Activated B cell treated with CpG ODN at 0.5 μM for 24 hours (primary cell): Measurements from ENCODE around the gene ASCL2. TPM values are rescaled to one million over a fixed set of nuclear protein-coding genes. Genes with fewer than 3 reads are reported as not detected.

Source experiments
- ATAC-seq: fragments of 200-7000 bp; cut with Tn5 transposase; one replicate; pipeline ENCODE4 v1.10.0; 2021; ENCODE audit warnings: low read depth, mild to moderate bottlenecking, moderate library complexity
- CTCF ChIA-PET: fragments of 350-600 bp; sonication (Branson Sonifier 250); formaldehyde crosslinking; loops from one replicate; lab custom pipeline; 2021; ENCODE audit warnings: antibody characterized with exemption; lab: Charles Lee
- POLR2A ChIA-PET: fragments of 350-600 bp; sonication (Branson Sonifier 250); formaldehyde crosslinking; loops from one replicate; lab custom pipeline; 2021; ENCODE audit warnings: antibody characterized with exemption; lab: Charles Lee
- DNase-seq: peaks from one replicate; pipeline ENCODE4 v3.0.0; 2022
- H3K27ac Mint-ChIP-seq: one replicate; pipeline ENCODE4 v1.8.0; 2020; ENCODE audit warnings: mixed read lengths
- H3K27me3 Mint-ChIP-seq: one replicate; pipeline ENCODE4 v1.8.0; 2021; ENCODE audit warnings: mixed read lengths
- H3K36me3 Mint-ChIP-seq: one replicate; pipeline ENCODE4 v1.8.0; 2021; ENCODE audit warnings: low read depth, mixed read lengths
- H3K4me1 Mint-ChIP-seq: one replicate; pipeline ENCODE4 v1.8.0; 2021; ENCODE audit warnings: mixed read lengths
- H3K4me3 Mint-ChIP-seq: one replicate; pipeline ENCODE4 v1.8.0; 2020; ENCODE audit warnings: mild to moderate bottlenecking, mixed read lengths
- H3K9me3 Mint-ChIP-seq: one replicate; pipeline ENCODE4 v1.8.0; 2020; ENCODE audit warnings: mixed read lengths
- intact Hi-C: fragments of 100-400 bp; cut with micrococcal nuclease; formaldehyde crosslinking; loops from one replicate; pipeline ENCODE4 v1.15.1; 2024
- total RNA-seq: library from RNA; stranded (reverse); gene quantifications from 2 replicates; pipeline ENCODE4 v1.2.3, GENCODE V29; 2022
- TF ChIP-seq, protein P1 (sequence below): fragments of 200-600 bp; IDR thresholded peaks from one replicate; pipeline ENCODE4 v1.8.0; 2022; ENCODE audit warnings: antibody characterized with exemption, mild to moderate bottlenecking

ASCL2 gene
- total RNA-seq, 1 donor from 2014 or later = 1.3 TPM

DNA sequence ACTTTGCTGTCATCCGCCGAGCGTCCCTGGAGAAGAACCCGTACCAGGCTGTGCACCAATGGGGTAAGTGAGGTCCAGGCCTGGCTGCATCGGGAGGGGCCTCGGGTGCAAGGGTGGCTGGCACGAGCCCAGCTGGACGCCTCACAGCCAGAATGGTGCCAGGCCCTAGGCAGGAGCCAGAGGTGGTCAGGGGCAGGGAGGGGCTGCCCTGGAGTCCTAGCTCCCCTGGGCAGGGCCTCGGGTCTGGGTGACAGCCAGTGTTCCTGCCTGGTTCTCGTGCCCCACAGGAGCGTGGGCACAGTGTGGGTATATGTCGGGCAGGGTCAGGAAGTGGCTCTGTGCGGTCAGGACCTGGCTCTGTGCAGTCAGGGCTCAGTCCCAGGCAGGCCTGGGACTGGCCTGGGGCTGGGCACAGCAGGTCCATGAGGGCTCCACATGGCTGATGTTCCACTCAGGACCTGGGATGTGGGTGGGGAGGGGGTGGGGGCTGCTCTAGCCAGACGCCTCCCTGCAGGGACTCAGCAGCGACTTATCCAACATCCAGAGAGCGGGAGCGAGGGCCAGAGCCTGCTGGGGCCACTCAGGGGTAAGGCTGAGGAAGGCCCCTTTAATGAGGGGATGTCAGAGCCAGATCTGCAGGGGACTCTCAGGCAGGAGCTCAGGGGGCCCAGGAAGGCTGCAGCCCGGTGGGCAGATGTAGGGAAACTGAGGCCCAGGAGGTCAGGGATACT is 32.7 kb upstream of the ASCL2 start:
- ChIA-PET CTCF (interaction anchor here (2.2 to 11.2 kb wide), 2 partner anchors 110 to 117 kb away, joined by 9 to 321 read pairs; no protein-coding TSS in a partner anchor), POLR2A (interaction anchor here (1.5 to 2.9 kb wide), 7 partner anchors 33 to 117 kb away, joined by 3 to 21 read pairs (median 7); partner anchors contain the start of genes ASCL2, CD81 and TSSC4)
- TF ChIP-seq, protein P1, sequence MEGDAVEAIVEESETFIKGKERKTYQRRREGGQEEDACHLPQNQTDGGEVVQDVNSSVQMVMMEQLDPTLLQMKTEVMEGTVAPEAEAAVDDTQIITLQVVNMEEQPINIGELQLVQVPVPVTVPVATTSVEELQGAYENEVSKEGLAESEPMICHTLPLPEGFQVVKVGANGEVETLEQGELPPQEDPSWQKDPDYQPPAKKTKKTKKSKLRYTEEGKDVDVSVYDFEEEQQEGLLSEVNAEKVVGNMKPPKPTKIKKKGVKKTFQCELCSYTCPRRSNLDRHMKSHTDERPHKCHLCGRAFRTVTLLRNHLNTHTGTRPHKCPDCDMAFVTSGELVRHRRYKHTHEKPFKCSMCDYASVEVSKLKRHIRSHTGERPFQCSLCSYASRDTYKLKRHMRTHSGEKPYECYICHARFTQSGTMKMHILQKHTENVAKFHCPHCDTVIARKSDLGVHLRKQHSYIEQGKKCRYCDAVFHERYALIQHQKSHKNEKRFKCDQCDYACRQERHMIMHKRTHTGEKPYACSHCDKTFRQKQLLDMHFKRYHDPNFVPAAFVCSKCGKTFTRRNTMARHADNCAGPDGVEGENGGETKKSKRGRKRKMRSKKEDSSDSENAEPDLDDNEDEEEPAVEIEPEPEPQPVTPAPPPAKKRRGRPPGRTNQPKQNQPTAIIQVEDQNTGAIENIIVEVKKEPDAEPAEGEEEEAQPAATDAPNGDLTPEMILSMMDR = no peak
- intact Hi-C loops = loop anchor here (5.0 kb wide), 1 partner anchor 599 kb away; a partner anchor contains a TSS
- no peaks in the 10 kb centered on the region for H3K9me3 Mint-ChIP-seq
- peak overlapping the region; percentile 89 for H3K27ac Mint-ChIP-seq
- DNase-seq (no peak), ATAC-seq (no peak)
- no peaks in the 10 kb centered on the region for H3K27me3 Mint-ChIP-seq
- peaks cover 78% of the 10 kb centered on the region for H3K4me1 Mint-ChIP-seq
- peak overlapping the region; percentile 70 for H3K4me3 Mint-ChIP-seq
- peaks cover under 1% of the 10 kb centered on the region for H3K36me3 Mint-ChIP-seq

DNA sequence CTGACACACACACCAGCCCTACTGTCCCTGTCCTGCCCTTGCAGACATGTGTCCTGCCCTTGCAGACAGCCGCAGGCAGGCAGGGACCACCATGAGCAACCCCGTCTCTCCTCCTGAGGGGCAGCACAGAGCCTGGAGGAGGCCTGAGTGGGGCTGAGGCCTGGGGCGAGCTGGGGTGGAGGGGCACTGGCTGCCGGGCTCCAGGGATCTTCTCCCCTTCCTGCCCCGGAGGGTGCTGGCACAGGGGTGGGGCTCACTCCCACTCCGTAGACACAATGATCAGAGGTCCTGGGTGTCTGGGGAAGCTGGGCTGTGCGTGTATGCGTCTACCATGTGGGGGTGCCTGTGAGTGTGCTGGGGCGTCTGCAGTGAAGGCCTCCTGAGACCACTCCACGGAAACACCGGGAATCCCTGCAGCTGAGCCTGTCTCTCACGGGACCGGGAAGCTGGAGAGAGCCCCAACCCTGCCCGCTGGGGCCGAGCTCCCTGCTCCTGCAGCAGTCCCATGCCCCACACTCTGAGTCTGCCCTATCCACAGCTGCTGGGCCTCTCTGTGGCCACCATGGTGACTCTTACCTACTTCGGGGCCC is 32.0 kb upstream of the ASCL2 start:
- POLR2A ChIA-PET = interaction anchor here (0.7 to 2.9 kb wide), 8 partner anchors 33 to 118 kb away, joined by 3 to 21 read pairs (median 7); partner anchors contain the start of genes ASCL2, CD81 and TSSC4
- H3K36me3 Mint-ChIP-seq = peaks cover 7% of the 10 kb centered on the region
- DNase-seq (peak; percentile 34), ATAC-seq (peak; percentile 4)
- H3K4me1 Mint-ChIP-seq = peaks cover 83% of the 10 kb centered on the region
- CTCF ChIA-PET = interaction anchor here (0.9 to 11.2 kb wide), 3 partner anchors 98 to 151 kb away, joined by 3 to 321 read pairs (median 5); partner anchors contain the start of gene TSSC4
- H3K27me3 Mint-ChIP-seq = no peaks in the 10 kb centered on the region
- intact Hi-C loops = loop anchor here (5.0 kb wide), 1 partner anchor 600 kb away; a partner anchor contains a TSS
- H3K4me3 Mint-ChIP-seq = peak overlapping the region; percentile 85
- peak overlapping the region; percentile 89 for H3K27ac Mint-ChIP-seq
- TF ChIP-seq, protein P1 = no peak
- H3K9me3 Mint-ChIP-seq = no peaks in the 10 kb centered on the region

DNA sequence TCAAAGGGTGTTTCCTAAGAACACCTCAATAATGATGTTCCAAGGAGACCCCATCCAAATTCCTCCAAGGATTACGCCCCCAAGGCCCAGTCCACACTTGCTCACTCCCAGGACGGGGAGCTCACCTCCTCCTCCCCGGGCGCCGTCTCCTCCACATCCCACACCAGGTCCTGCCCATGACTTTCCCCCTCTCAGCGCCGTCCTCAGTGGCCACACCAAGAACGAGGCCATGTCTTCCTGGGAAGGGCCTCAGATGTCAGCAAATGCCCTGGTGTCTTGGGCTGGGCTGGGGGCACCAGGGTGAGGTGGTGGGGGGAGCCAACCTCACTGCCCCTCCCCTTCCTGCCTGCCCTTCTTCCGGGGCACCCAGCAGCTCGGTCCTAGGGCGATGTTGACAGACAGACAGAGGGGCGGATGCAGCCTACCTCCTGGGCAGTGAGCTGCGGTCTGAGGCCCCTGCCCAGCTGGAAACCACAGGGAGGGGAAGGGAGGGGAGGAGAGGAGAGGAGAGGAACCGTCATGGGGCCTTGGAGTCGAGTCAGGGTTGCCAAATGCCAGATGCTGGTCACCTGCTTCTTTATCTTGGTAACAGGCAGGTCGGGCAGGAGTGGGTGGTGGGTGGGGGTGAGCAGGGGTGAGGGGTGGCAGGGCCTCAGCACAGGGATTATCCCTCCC is 31.4 kb upstream of the ASCL2 start, which contains the start of the genes C11orf21 and TSPAN32:
Gene C11orf21 (minus strand): TSS at position 288 of the 675 bp plus-strand sequence. CDS start 110 bp downstream, at position 178.
Gene TSPAN32 (plus strand): TSS at position 383 of the 675 bp plus-strand sequence. CDS start 137 bp downstream, at position 520.
- no peaks in the 10 kb centered on the region for H3K9me3 Mint-ChIP-seq
- ChIA-PET CTCF (interaction anchor here (0.9 to 11.2 kb wide), 3 partner anchors 98 to 150 kb away, joined by 3 to 321 read pairs (median 5); partner anchors contain the start of gene TSSC4), POLR2A (interaction anchor here (0.6 to 2.9 kb wide), 12 partner anchors 32 to 1726 kb away, joined by 3 to 21 read pairs (median 7); partner anchors contain the start of genes ASCL2, CD81 and TSSC4)
- H3K4me1 Mint-ChIP-seq = peaks cover 86% of the 10 kb centered on the region
- H3K4me3 Mint-ChIP-seq = peak within 1 kb of the TSS; percentile 85
- peak; percentile 57 for ATAC-seq
- peak within 1 kb of the TSS; percentile 89 for H3K27ac Mint-ChIP-seq
- TF ChIP-seq, protein P1 = no peak
- no peaks in the 10 kb centered on the region for H3K27me3 Mint-ChIP-seq
- peaks cover 10% of the 10 kb centered on the region for H3K36me3 Mint-ChIP-seq
- DNase-seq = peak; percentile 47
- intact Hi-C loops = loop anchor here (1.0 to 5.0 kb wide), 3 partner anchors 32 to 601 kb away; partner anchors contain the start of gene CD81

DNA sequence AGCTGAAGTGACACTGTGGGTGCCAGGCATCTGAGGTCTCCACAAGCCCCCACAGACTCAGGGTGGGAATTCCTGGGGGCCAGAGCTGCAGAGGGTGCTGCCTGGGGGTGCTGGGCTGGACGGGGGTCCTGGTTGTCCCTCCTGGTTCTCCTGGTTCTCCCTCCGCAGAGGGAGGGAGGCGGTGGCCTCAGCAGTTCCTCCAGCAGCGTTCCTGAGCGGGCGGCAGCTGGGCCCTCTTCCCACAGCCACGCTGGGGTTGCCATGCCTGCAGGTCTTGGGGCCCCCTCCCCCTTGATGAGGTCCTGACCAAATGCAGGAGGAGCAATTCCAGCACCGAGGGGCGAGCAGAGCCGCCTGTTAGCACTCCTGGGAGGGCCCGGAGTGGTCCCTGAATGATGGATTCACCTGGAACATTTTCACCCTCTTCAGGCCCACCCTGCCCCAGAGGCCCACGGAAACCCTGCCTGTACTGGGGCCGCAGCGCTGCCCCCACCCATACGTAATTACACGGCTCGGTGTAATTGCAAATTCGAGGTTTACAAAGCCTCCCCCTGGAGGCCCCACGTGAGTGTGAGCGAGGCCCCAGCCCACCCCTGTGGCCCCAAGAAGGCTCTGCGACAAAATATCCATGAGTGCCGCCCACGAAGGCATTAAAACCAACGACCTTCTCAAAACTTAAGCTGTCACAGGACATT is 30.7 kb upstream of the ASCL2 start:
- POLR2A ChIA-PET = interaction anchor here (0.6 to 2.9 kb wide), 10 partner anchors 31 to 1725 kb away, joined by 3 to 21 read pairs (median 7); partner anchors contain the start of genes ASCL2, CD81 and TSSC4
- ATAC-seq = peak; percentile 35
- H3K27ac Mint-ChIP-seq = peak overlapping the region; percentile 89
- intact Hi-C loops = loop anchor here (1.0 to 5.0 kb wide), 3 partner anchors 32 to 601 kb away; partner anchors contain the start of gene CD81
- peaks cover 80% of the 10 kb centered on the region for H3K4me1 Mint-ChIP-seq
- H3K27me3 Mint-ChIP-seq = no peaks in the 10 kb centered on the region
- H3K36me3 Mint-ChIP-seq = peaks cover 12% of the 10 kb centered on the region
- TF ChIP-seq, protein P1 = no peak
- no peaks in the 10 kb centered on the region for H3K9me3 Mint-ChIP-seq
- CTCF ChIA-PET = interaction anchor here (0.9 to 11.2 kb wide), 3 partner anchors 103 to 149 kb away, joined by 3 to 321 read pairs (median 18); no protein-coding TSS in a partner anchor
- peak; percentile 37 for DNase-seq
- H3K4me3 Mint-ChIP-seq = peak overlapping the region; percentile 85
